HepG2 (cell line): ENCODE data around the gene FSCN2. TPM values are rescaled to one million over a fixed set of nuclear protein-coding genes. Genes with fewer than 3 reads are reported as not detected.

Source experiments
- AHDC1 ChIP-seq: sonication (generic); formaldehyde crosslinking; IDR thresholded peaks from 2 replicates; pipeline ENCODE4 v1.5.1; 2020; ENCODE audit warnings: mild to moderate bottlenecking, missing genetic modification reagents, borderline replicate concordance
- DDIT3 ChIP-seq: sonication (generic); formaldehyde crosslinking; IDR thresholded peaks from 2 replicates; pipeline ENCODE4 v1.4.0; 2020; ENCODE audit warnings: mild to moderate bottlenecking, missing genetic modification reagents
- EZH2 ChIP-seq: conservative IDR thresholded peaks from 2 replicates; pipeline ENCODE4 v1.6.1; 2012; ENCODE audit warnings: mild to moderate bottlenecking, low read depth, low read length, moderate library complexity
- FOXA1 ChIP-seq, 2 experiments: fragments of 450-650 bp in 1 of 2; sonication (generic) in 1 of 2; formaldehyde crosslinking in 1 of 2; IDR thresholded peaks; 2 replicates each; pipeline versions ENCODE4 v1.4.0 to v1.6.1; 2016 to 2020; ENCODE audit warnings: missing genetic modification reagents in 1 of 2
- HMGXB4 ChIP-seq, 2 experiments: sonication (generic) in 1 of 2; formaldehyde crosslinking in 1 of 2; IDR thresholded peaks; 2 replicates each; pipeline versions ENCODE4 v1.4.0 to v1.6.1; 2018 to 2020; ENCODE audit warnings: missing genetic modification reagents in 2 of 2, borderline replicate concordance in 1 of 2, low read depth in 1 of 2, mild to moderate bottlenecking in 1 of 2, missing biosample characterization in 1 of 2
- NCOA5 ChIP-seq: sonication (generic); formaldehyde crosslinking; IDR thresholded peaks from 2 replicates; pipeline ENCODE4 v1.4.0; 2020; ENCODE audit warnings: missing genetic modification reagents
- RBM22 ChIP-seq: fragments of 200-400 bp; formaldehyde crosslinking; optimal IDR thresholded peaks from 2 replicates; pipeline ENCODE3; 2017; ENCODE audit warnings: mild to moderate bottlenecking, low read length, moderate library complexity
- RBM39 ChIP-seq: fragments of 200-400 bp; formaldehyde crosslinking; IDR thresholded peaks from one replicate; pipeline ENCODE4 v1.6.1; 2018; ENCODE audit warnings: antibody characterized with exemption, mild to moderate bottlenecking, low read depth, low read length; ENCODE audit not compliant: poor library complexity, severe bottlenecking
- RCOR2 ChIP-seq: IDR thresholded peaks from 2 replicates; pipeline ENCODE4 v1.6.1; 2016; ENCODE audit warnings: missing biosample characterization, missing genetic modification reagents
- SKIL ChIP-seq: sonication (generic); formaldehyde crosslinking; IDR thresholded peaks from 2 replicates; pipeline ENCODE4 v1.8.0; 2022; ENCODE audit warnings: missing genetic modification reagents, mild to moderate bottlenecking, moderate library complexity, borderline replicate concordance
- ZNF18 ChIP-seq: sonication (generic); formaldehyde crosslinking; IDR thresholded peaks from 2 replicates; pipeline ENCODE4 v1.8.0; 2022; ENCODE audit warnings: mild to moderate bottlenecking, missing genetic modification reagents; ENCODE audit not compliant: insufficient replicate concordance
- ZNF343 ChIP-seq: sonication (generic); formaldehyde crosslinking; IDR thresholded peaks from 2 replicates; pipeline ENCODE4 v1.4.0; 2020; ENCODE audit warnings: mild to moderate bottlenecking, missing genetic modification reagents
- ZNF562 ChIP-seq: sonication (generic); formaldehyde crosslinking; IDR thresholded peaks from 2 replicates; pipeline ENCODE4 v1.8.0; 2022; ENCODE audit warnings: missing genetic modification reagents, borderline replicate concordance
- ZNF749 ChIP-seq: sonication (generic); formaldehyde crosslinking; IDR thresholded peaks from 2 replicates; pipeline ENCODE4 v1.8.0; 2022; ENCODE audit warnings: mild to moderate bottlenecking, missing genetic modification reagents, moderate library complexity, borderline replicate concordance
- polyA plus RNA-seq, 8 experiments: library from polyadenylated mRNA; depleted of rRNA in 3 of 8; stranded (reverse) in 7 of 8; unstranded in 1 of 8; fragments of >200 nt; fragmentation: Illumina TruSeq in 4 of 8; extraction: Trizol in 4 of 8; gene quantifications; 2 replicates each; pipeline versions ENCODE4 v1.2.1 to v1.2.3, GENCODE V29; 2011 to 2016; ENCODE audit warnings: low read depth in 4 of 8, missing spikeins in 1 of 8, mixed read lengths in 1 of 8; ENCODE audit not compliant: insufficient read depth in 1 of 8
- total RNA-seq, 5 experiments: library from RNA; depleted of rRNA; stranded (reverse); fragments of >200 nt; fragmentation: Illumina TruSeq; extraction: Trizol; gene quantifications; 2 replicates each; pipeline ENCODE4 v1.2.3, GENCODE V29; 2016; ENCODE audit warnings: low read depth in 1 of 5

Gene FSCN2
- total and polyA plus RNA-seq, 2 of the 13 experiments (the other 11 are each of a cell fraction or from before 2014, with no cell fraction given) = 0.09 TPM; not detected in 1

GRCh38 chr17:81537343-81537855 lies 9.2 kb downstream of the FSCN2 start (continued):
- TF ChIP-seq FOXA1 (IDR thresholded peaks at IDR 0.05) (no peak), FOXA1 (CRISPR knock-in tag; IDR thresholded peaks at IDR 0.05) (0 out of 2 replicates have a peak, but pooled peaks have one; percentile 8), EZH2 (no peak), ZNF749 (CRISPR knock-in tag) (no peak), ZNF18 (no peak), DDIT3 (CRISPR knock-in tag) (no peak), RBM39 (no peak), AHDC1 (CRISPR knock-in tag) (no peak), ZNF562 (CRISPR knock-in tag) (no peak), HMGXB4 (CRISPR knock-in tag; IDR thresholded peaks at IDR 0.05; ENCODE audit: borderline replicate concordance in 1 of 2, low read depth in 1 of 2) (0 out of 4 replicates have a peak, but pooled peaks of 1 of the 2 experiments have one; percentile 29), ZNF343 (CRISPR knock-in tag) (no peak), SKIL (no peak), NCOA5 (CRISPR knock-in tag) (no peak), RCOR2 (CRISPR knock-in tag) (no peak), RBM22 (peak; percentile 66)
